HL-60 (cell line): ENCODE data around the gene MYBPH.

Source experiments
- CTCF ChIP-seq: IDR thresholded peaks from one replicate; pipeline ENCODE4 v1.5.1; 2011; ENCODE audit warnings: low read length, control low read depth, inconsistent platforms; ENCODE audit not compliant: insufficient read depth
- GABPA ChIP-seq: IDR thresholded peaks from 2 replicates; pipeline ENCODE4 v1.6.1; 2012; ENCODE audit warnings: low read depth
- POLR2AphosphoS5 ChIP-seq: IDR thresholded peaks from 2 replicates; pipeline ENCODE4 v1.6.1; 2012; ENCODE audit warnings: low read depth
- REST ChIP-seq: IDR thresholded peaks from 2 replicates; pipeline ENCODE4 v1.6.1; 2012; ENCODE audit warnings: low read depth; ENCODE audit not compliant: insufficient replicate concordance
- SPI1 ChIP-seq: IDR thresholded peaks from 2 replicates; pipeline ENCODE4 v1.6.1; 2012; ENCODE audit warnings: low read depth, mild to moderate bottlenecking, borderline replicate concordance

GRCh38 chr1:203142684-203143408 is 32.8 kb downstream of the MYBPH start:
- no peak for TF ChIP-seq CTCF
- no peak for TF ChIP-seq POLR2AphosphoS5
- no peak for TF ChIP-seq GABPA
- no peak for TF ChIP-seq REST
- TF ChIP-seq SPI1, result no peak
